Endothelial cell of umbilical vein (primary cell): Measurements from ENCODE around the gene SIRPA.

Source experiments
- EZH2 ChIP-seq: IDR thresholded peaks from 2 replicates; pipeline ENCODE4 v1.6.1; 2012; ENCODE audit warnings: borderline replicate concordance, low read depth, mild to moderate bottlenecking, moderate library complexity, low read length, inconsistent platforms; ENCODE audit not compliant: severe bottlenecking
- MAX ChIP-seq: IDR thresholded peaks from 2 replicates; pipeline ENCODE4 v1.6.1; 2011; ENCODE audit not compliant: insufficient read depth, insufficient read length
- MYC ChIP-seq: IDR thresholded peaks from one replicate; pipeline ENCODE4 v1.6.1; 2011; ENCODE audit warnings: mild to moderate bottlenecking, low read depth, low read length
- POLR2A ChIP-seq: IDR thresholded peaks from 2 replicates; pipeline ENCODE4 v1.6.1; 2012; ENCODE audit warnings: low read depth, mild to moderate bottlenecking, control low read depth, low read length
- POLR2AphosphoS5 ChIP-seq: IDR thresholded peaks from 2 replicates; pipeline ENCODE4 v1.6.1; 2012; ENCODE audit warnings: low read depth, mild to moderate bottlenecking, control low read depth, low read length, moderate library complexity; ENCODE audit not compliant: insufficient read depth
- TF ChIP-seq, protein P1 (sequence below), 2 donors: IDR thresholded peaks; 1 replicate in 1 of 2; 2 replicates in 1 of 2; pipeline ENCODE4 v1.5.1; 2011; ENCODE audit warnings: low read length in 2 of 2, mild to moderate bottlenecking in 2 of 2, moderate library complexity in 2 of 2, control low read depth in 1 of 2, inconsistent platforms in 1 of 2, low read depth in 1 of 2; ENCODE audit not compliant: insufficient read depth in 1 of 2; ENCODE audit errors: extremely low read depth in 1 of 2

- TF ChIP-seq, protein P1, sequence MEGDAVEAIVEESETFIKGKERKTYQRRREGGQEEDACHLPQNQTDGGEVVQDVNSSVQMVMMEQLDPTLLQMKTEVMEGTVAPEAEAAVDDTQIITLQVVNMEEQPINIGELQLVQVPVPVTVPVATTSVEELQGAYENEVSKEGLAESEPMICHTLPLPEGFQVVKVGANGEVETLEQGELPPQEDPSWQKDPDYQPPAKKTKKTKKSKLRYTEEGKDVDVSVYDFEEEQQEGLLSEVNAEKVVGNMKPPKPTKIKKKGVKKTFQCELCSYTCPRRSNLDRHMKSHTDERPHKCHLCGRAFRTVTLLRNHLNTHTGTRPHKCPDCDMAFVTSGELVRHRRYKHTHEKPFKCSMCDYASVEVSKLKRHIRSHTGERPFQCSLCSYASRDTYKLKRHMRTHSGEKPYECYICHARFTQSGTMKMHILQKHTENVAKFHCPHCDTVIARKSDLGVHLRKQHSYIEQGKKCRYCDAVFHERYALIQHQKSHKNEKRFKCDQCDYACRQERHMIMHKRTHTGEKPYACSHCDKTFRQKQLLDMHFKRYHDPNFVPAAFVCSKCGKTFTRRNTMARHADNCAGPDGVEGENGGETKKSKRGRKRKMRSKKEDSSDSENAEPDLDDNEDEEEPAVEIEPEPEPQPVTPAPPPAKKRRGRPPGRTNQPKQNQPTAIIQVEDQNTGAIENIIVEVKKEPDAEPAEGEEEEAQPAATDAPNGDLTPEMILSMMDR (IDR thresholded peaks at IDR 0.05; ENCODE audit: extremely low read depth in 1 of 2, insufficient read depth in 1 of 2, low read depth in 1 of 2, low read length in 2 of 2): no peak
- no peak for TF ChIP-seq POLR2A
- TF ChIP-seq MAX: no peak
- no peak for TF ChIP-seq EZH2
- TF ChIP-seq POLR2AphosphoS5: no peak
- no peak for TF ChIP-seq MYC
Measured at GRCh38 chr20:1856424-1856823, 38.8 kb upstream of the SIRPA start.
